ENCODE measurements around the gene PALD1.

PALD1 gene

GRCh38 chr10:70508912-70509756 lies 30.6 kb downstream of the PALD1 start:
- DNase-seq = no peak

GRCh38 chr10:70509757-70510147 lies 31.2 kb downstream of the PALD1 start:
- no peak for DNase-seq

- DNase-seq = no peak
Observed at GRCh38 chr10:70510453-70510852, 31.9 kb downstream of the PALD1 start.

- DNase-seq = no peak
Observed at GRCh38 chr10:70510904-70511303, 32.3 kb downstream of the PALD1 start.

DNA sequence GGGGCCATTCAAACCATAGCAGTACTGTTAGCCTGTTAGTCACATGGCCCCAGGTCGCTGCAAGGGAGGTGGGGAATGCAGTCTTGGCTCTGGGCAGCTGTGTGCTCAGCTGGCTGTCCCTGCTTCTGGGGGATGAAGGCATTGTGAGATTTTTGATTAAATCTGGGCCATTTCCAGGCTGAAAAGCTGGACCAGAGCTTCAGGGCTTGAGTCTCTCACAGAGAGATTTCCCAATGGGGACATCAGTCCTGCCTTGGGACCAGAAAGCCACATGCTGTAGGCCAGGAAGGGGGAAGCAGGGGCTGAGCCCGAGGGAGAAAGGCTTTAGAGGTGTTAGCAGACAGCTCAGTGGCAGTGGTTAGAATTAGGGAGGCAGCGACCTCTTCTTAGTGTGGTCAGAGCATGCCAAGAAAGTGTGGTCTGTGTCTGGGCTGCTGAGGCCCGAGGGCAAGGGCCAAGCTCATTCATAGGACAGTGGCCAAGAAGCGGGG lies 33.6 kb downstream of the PALD1 start:
- no peak for DNase-seq

GRCh38 chr10:70513848-70514309 lies 35.3 kb downstream of the PALD1 start:
- DNase-seq = peak; percentile 11

GRCh38 chr10:70514591-70514990 lies 36.0 kb downstream of the PALD1 start:
- DNase-seq = no peak

- no peak for DNase-seq
Observed at GRCh38 chr10:70515035-70515667, 36.6 kb downstream of the PALD1 start.

GRCh38 chr10:70518695-70519094 lies 40.1 kb downstream of the PALD1 start:
- DNase-seq = no peak

- no peak for DNase-seq
Observed at GRCh38 chr10:70523057-70523456, 44.5 kb downstream of the PALD1 start.

DNA sequence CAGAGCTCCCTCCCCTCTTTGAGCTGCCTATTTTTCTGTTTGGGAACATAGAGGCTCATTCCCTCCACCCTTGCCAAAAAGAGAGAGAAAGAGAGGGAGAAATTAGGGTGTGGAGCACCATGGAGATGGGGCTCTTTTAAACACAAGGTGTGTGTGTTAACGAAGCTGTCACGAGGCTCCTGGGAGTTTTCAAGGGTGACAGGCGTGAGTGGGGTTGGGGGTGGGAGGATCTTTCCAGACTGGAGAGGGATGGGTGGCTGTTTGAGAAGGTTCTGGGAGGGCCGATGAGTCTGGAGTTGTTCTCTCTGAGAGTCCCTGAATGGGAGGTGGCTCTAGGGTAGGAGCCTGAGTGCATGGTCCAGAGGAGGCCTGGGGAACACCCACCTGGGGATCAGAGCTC lies 45.0 kb downstream of the PALD1 start:
- no peak for DNase-seq

GRCh38 chr10:70528314-70528713 lies 49.7 kb downstream of the PALD1 start:
- no peak for DNase-seq

GRCh38 chr10:70528741-70529362 lies 50.3 kb downstream of the PALD1 start:
- DNase-seq = no peak

DNA sequence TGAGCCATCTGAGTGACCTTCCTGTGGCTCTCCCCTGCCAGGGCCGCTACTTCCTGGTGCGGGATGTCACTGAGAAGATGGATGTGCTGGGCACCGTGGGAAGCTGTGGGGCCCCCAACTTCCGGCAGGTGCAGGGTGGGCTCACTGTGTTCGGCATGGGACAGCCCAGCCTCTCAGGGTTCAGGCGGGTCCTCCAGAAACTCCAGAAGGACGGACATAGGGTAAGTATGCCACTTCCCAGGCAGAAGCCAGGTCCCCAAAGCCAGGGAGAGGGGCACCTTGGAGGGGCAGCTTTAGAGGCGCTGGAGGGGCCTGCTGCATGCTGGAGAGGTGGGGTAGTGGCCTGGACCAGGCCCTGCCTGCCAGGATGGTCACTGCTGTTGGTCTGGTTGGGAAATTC lies 51.3 kb downstream of the PALD1 start:
- DNase-seq = no peak

DNA sequence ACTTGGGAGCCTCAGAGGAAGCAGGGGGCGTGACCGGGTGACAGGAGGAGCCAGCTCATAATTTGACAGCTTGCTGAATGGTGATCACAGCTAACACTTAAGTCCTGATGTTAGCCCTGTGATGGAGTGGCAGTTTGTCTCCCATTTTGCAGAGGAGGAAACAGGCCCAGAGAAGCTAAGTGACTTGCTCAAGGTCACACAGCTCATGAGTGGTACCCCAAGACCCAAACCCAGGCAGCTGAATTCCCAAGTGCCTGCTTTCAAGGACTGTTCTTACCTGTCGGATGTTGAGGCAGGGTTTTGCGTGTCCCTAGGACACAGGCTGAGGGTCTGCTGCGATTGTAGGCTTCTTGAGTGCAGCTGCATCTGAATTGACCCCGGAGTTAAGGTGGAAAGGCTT lies 51.7 kb downstream of the PALD1 start:
- no peak for DNase-seq

DNA sequence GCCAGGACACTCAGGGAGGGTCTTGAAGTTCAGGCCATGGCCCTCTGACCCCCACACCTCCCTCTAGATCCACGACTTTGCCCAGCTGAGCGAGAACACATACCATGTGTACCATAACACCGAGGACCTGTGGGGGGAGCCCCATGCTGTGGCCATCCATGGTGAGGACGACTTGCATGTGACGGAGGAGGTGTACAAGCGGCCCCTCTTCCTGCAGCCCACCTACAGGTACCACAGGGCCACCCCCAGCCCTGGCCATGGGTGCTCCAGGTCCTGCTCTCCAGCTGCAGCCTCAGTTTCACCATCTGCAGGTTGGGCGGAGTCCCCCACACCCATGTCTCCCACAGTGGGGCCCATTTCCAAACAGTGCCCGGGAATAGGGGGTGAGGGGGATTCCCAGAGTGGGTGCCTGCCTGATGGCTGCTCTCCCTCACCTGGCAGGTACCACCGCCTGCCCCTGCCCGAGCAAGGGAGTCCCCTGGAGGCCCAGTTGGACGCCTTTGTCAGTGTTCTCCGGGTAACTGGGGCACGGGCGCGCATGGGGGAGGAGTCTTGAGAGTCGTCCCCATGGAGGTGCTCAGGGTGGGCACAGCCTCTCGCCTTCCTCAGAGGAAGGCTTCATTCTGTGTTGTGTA lies 54.1 kb downstream of the PALD1 start:
- DNase-seq = no peak

GRCh38 chr10:70533189-70533558 lies 54.6 kb downstream of the PALD1 start:
- DNase-seq = no peak

DNA sequence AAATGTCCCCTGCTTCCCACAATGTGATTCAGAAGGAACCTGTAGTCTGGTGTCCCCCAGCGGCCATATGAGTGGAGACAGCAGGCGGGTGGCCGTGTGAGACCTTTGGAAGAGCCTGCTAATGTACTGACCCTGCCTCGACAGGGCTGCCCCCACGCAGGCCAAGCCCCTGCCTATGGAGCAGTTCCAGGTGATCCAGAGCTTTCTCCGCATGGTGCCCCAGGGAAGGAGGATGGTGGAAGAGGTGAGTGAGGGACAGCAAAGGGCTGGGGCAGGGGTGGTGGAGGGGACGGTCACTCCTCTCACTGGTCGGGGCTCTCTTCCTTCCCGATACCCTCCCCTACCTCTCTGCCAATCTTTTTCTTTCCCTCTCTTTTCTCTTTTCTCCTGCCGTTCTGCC lies 55.7 kb downstream of the PALD1 start:
- DNase-seq = no peak

DNA sequence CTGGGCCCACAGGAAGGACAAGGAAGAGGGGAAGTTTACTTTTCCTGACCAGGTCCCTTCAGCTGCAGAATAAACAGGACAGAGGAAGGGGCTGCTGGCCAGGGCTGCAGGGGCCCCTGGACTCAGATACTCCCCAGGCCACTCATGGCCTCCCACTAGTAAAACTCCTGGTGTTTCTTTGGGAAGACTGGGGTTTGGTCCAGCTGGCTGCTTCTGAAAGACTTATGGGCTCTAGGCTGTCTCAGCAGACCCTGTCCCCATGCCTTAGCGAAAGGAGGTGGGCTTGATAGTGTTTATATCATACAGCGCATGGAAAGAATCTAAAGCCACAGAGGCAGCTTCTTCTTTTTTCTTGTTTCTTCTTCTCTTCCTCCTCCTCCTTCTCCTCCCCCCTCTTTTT lies 56.4 kb downstream of the PALD1 start:
- DNase-seq = no peak

DNA sequence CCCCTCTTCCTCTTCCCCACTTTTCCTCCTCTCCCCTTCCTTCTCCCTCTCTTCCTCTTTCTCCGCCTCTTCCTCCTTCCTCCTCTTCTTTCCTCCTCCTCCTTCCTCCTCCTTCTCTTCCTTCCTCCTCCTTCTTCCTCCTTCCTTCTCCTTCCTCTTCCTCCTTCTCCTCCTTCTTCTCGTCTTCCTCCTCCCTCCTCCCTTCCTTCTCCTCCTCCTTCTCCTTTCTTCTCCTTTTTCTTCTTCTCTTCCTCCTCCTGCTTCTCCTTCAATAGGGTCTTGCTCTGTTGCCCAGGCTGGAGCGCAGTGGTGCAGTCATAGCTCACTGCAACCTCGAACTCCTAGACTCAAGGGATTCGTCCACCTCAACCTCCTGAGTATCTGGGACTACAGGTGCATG lies 56.9 kb downstream of the PALD1 start:
- DNase-seq = no peak

DNA sequence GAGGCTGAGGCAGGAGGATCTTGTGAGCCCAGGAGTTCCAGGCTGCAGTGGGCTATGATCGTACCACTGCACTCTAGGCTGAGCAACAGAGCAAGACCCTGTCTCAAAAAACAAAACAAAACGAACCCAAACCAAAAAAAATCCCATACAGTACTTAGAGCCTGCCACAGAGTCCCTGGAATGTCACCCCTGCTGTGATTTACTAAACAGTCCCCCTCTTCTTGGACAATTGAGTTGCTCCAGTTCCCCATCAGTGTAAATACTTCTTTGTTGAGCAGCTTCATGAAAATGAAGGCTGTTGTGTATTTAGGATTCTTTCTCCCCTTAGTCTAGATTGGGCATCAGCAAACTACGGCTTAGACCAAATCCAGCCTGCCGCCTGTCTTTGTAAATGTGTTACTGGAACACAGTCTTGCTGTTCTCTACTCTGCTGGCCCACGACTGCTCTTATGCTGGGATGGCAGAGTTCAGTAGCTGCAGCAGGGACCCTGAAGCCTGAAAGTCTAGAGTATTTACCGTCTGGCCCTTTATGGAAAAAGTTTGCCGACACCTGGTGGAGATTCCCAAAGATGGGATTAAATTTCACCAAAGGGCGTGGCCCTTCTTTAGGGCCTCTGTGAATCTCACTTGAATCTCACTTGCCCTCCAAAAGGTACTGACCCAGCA lies 57.8 kb downstream of the PALD1 start:
- no peak for DNase-seq

GRCh38 chr10:70537398-70538194 lies 59.0 kb downstream of the PALD1 start:
- peak; percentile 15 for DNase-seq
